A673 (cell line): ENCODE results near the gene ADRA1B.

ENCODE experiments used
- EZH2 ChIP-seq: fragments of 200-600 bp; sonication (generic); IDR thresholded peaks from 2 replicates; pipeline ENCODE4 v1.6.1; 2017; ENCODE audit warnings: borderline replicate concordance, low read depth, mild to moderate bottlenecking, mixed read lengths, antibody characterized with exemption, low read length; ENCODE audit not compliant: poor library complexity, severe bottlenecking
- TF ChIP-seq, protein P1 (sequence below): fragments of 300-800, 200-600 bp; sonication (generic); conservative IDR thresholded peaks from 2 replicates; pipeline ENCODE4 v1.5.1; 2017; ENCODE audit warnings: low read depth, mild to moderate bottlenecking, antibody characterized with exemption, low read length, moderate library complexity, mixed read lengths

GRCh38 chr5:160008877-160009590 is 92.8 kb downstream of the ADRA1B start, which contains the start of gene TTC1:
- TF ChIP-seq, protein P1, sequence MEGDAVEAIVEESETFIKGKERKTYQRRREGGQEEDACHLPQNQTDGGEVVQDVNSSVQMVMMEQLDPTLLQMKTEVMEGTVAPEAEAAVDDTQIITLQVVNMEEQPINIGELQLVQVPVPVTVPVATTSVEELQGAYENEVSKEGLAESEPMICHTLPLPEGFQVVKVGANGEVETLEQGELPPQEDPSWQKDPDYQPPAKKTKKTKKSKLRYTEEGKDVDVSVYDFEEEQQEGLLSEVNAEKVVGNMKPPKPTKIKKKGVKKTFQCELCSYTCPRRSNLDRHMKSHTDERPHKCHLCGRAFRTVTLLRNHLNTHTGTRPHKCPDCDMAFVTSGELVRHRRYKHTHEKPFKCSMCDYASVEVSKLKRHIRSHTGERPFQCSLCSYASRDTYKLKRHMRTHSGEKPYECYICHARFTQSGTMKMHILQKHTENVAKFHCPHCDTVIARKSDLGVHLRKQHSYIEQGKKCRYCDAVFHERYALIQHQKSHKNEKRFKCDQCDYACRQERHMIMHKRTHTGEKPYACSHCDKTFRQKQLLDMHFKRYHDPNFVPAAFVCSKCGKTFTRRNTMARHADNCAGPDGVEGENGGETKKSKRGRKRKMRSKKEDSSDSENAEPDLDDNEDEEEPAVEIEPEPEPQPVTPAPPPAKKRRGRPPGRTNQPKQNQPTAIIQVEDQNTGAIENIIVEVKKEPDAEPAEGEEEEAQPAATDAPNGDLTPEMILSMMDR: no peak
- TF ChIP-seq EZH2: no peak
